Measurements from ENCODE around the gene ZSCAN16. TPM values are rescaled to one million over a fixed set of nuclear protein-coding genes. Genes with fewer than 3 reads are reported as not detected.
A peak's percentile ranks its signal among the peaks of the same experiment; 100 is the strongest.

ZSCAN16 gene
- total RNA-seq (2016; rRNA removed; fragmentation: Illumina TruSeq; extraction: Trizol) = 12.7 and 13.4 TPM in 2 replicates
- 5.3 and 5.8 TPM in 2 replicates for total RNA-seq (2016; cell fraction: cytosol; rRNA removed; fragmentation: Illumina TruSeq; extraction: Trizol; ENCODE audit: low read depth)
- total RNA-seq (2016; cell fraction: insoluble cytoplasmic fraction; rRNA removed; fragmentation: Illumina TruSeq; extraction: Trizol) = 12.9 and 16.5 TPM in 2 replicates
- total RNA-seq (2016; cell fraction: membrane; rRNA removed; fragmentation: Illumina TruSeq; extraction: Trizol) = 6.3 and 10.0 TPM in 2 replicates
- 12.2 and 14.1 TPM in 2 replicates for total RNA-seq (2016; cell fraction: nucleus; rRNA removed; fragmentation: Illumina TruSeq; extraction: Trizol)
- 5.7 and 6.7 TPM in 2 replicates for polyA plus RNA-seq (2011; rRNA removed)
- 3.2 and 3.8 TPM in 2 replicates for polyA plus RNA-seq (2011; cell fraction: cytosol; rRNA removed)
- polyA plus RNA-seq (2011; cell fraction: nucleus; rRNA removed) = 6.4 and 10.4 TPM in 2 replicates
- 6.3 and 6.6 TPM in 2 replicates for polyA plus RNA-seq (2012)
- polyA plus RNA-seq (2016; cell fraction: cytosol; fragmentation: Illumina TruSeq; extraction: Trizol; ENCODE audit: low read depth) = 2.4 and 2.5 TPM in 2 replicates
- 11.7 and 12.1 TPM in 2 replicates for polyA plus RNA-seq (2016; cell fraction: insoluble cytoplasmic fraction; fragmentation: Illumina TruSeq; extraction: Trizol; ENCODE audit: low read depth)
- polyA plus RNA-seq (2016; cell fraction: membrane; fragmentation: Illumina TruSeq; extraction: Trizol; ENCODE audit: low read depth) = 3.3 and 3.8 TPM in 2 replicates
- 14.2 and 14.4 TPM in 2 replicates for polyA plus RNA-seq (2016; cell fraction: nucleus; fragmentation: Illumina TruSeq; extraction: Trizol; ENCODE audit: insufficient read depth, low read depth)
- 2.9 and 4.3 TPM in 2 replicates for polyA minus RNA-seq (2011; rRNA and poly(A)+ RNA removed; ENCODE audit: low replicate concordance)
- polyA minus RNA-seq (2011; cell fraction: cytosol; rRNA and poly(A)+ RNA removed) = 1.1 and 2.6 TPM in 2 replicates
- 13.9 and 21.8 TPM in 2 replicates for polyA minus RNA-seq (2011; cell fraction: nucleus; rRNA and poly(A)+ RNA removed)
- Bru-seq, nascent RNA = percentile 87 among the genes with signal in this experiment
- BruChase-seq, experiment 1, labeled RNA remaining after a 6-hour chase = percentile 59 among the genes with signal in this experiment
- percentile 77 among the genes with signal in this experiment for BruChase-seq, experiment 2, labeled RNA remaining after a 2-hour chase
- long read RNA-seq, experiment 1, transcript ZSCAN16-201 (4 exons, 1,328 nt) = major isoform, 7 of 10 reads
- long read RNA-seq, experiment 1, partial matches to known transcripts = 1 of 10 reads
- long read RNA-seq, experiment 1, other reads (novel, unspliced or antisense) = 2 of 10 reads
- long read RNA-seq, experiment 2, transcript ZSCAN16-201 (4 exons, 1,328 nt) = major isoform, 7 of 19 reads
- long read RNA-seq, experiment 2, partial matches to known transcripts = 3 of 19 reads
- long read RNA-seq, experiment 2, other reads (novel, unspliced or antisense) = 9 of 19 reads

DNA sequence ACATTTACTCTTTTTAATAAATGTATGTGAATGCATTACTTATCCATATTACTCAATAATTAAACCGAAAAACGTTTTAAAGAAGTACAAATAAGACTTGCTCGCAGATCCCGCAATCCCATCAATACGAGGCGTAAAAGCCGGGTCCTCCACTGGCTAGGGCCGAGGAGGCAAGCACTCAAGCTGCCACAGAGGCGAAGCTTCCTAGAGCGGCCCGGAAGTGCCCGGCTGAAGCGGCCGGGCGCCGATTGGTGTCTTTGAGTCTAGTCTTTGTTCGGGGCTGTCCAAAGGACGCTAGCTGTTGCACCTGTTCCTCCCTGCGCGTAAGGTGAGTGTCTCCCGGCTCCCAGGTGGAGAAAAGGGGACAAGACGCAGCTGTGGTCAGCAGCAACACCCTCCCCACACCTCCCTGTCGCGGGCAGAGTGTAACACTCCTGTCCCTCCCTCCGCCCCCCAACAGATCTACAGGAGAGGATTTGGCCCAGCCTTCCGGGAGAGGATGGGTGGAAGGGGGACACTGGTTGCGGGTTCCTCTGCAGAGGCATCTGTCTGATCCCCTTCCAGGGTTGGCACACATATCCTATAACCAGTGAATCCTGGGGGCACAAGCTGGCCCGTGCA lies at the start of gene ZSCAN16:
ZSCAN16 (plus strand) TSS at position 260 of the 621 bp plus-strand sequence. CDS start 835 bp downstream, outside the sequence.
- Histone ChIP-seq H3K9ac (ENCODE audit: insufficient read depth, low read depth, low read length) (peak within 1 kb of the TSS; percentile 75), H3K27ac (ENCODE audit: extremely low read length, insufficient read depth, low read length) (peak within 1 kb of the TSS; percentile 60), H3K4me2 (ENCODE audit: low read depth, low read length) (peak within 1 kb of the TSS; percentile 74), H3K4me3 (replicated peaks in 1 of 3; ENCODE audit: insufficient read depth in 1 of 3, low read depth in 2 of 3, low read length in 3 of 3) (peak within 1 kb of the TSS; percentile 81 to 89 (median 86)), H3K79me2 (ENCODE audit: insufficient read depth, low read length) (peaks cover 31% of the 10 kb centered on the region), H3K36me3 (replicated peaks in 1 of 2; ENCODE audit: control insufficient read depth in 1 of 2, insufficient read depth in 2 of 2, low read length in 2 of 2) (peaks cover 4 to 46% of the 10 kb centered on the region in 2 experiments), H2AFZ (ENCODE audit: low read length) (peak within 1 kb of the TSS; percentile 74), H3K27me3 (ENCODE audit: control insufficient read depth in 1 of 2, insufficient read depth in 2 of 2, low read length in 2 of 2) (no peaks in the 10 kb centered on the region; a peak in 1 of 5 replicates), H4K20me1 (ENCODE audit: insufficient read depth, low read length) (0 out of 2 replicates have a peak, but pooled peaks cover under 1% of the 10 kb centered on the region), H3K9me3 (ENCODE audit: low read length) (no peaks in the 10 kb centered on the region), H3K4me1 (ENCODE audit: insufficient read depth, low read length) (peaks cover 24% of the 10 kb centered on the region)
- ChIA-PET POLR2A (interaction anchor here (0.7 to 5.1 kb wide), 14 partner anchors 9 to 275 kb away, joined by 3 to 86 read pairs (median 5); partner anchors contain the start of genes ZKSCAN3, ZKSCAN4, ZKSCAN8 and ZNF165), CTCF (ENCODE audit: low intra/inter-chr PET ratio, low total read pairs) (no interaction called here)
- DNase-seq (ENCODE audit: low spot score) = peak; percentile 87
- peak; percentile 75 for FAIRE-seq
- in situ Hi-C loops (cut with HindIII; ENCODE audit: extremely low pct_ligation_motif_present, low pct_unique_long_range_greater_than_20kb) (no loop called here), intact Hi-C loops (cut with micrococcal nuclease; ENCODE audit: unreplicated experiment) (loop anchor here (1.0 kb wide), 3 partner anchors 12 to 143 kb away; partner anchors contain the start of genes ZKSCAN8 and ZSCAN26)
- WGBS (ENCODE audit: low lambda C conversion rate) = 0% methylated on average over 25 of the region's 28 CpGs
- ATAC-seq = peak; percentile 100
- BruUV-seq (replicated peaks) = no TSS peak
- TF ChIP-seq NCOA2 (CRISPR knock-in tag; IDR thresholded peaks at IDR 0.05) (peak; percentile 44; the same call in 1 of the 2 replicates), SMYD3 (CRISPR knock-in tag; IDR thresholded peaks at IDR 0.05) (peak; percentile 71; the same call in 1 of the 2 replicates), ZNF547 (CRISPR knock-in tag; IDR thresholded peaks at IDR 0.05) (peak; percentile 68; the same call in 1 of the 2 replicates), ZNF335 (CRISPR knock-in tag; IDR thresholded peaks at IDR 0.05) (peak; percentile 90), ZC3H13 (CRISPR knock-in tag; IDR thresholded peaks at IDR 0.05) (peak; percentile 76; the same call in 1 of the 2 replicates), RAD51 (IDR thresholded peaks at IDR 0.05; ENCODE audit: borderline replicate concordance) (no peak), ZNF777 (CRISPR knock-in tag; IDR thresholded peaks at IDR 0.05) (peak; percentile 59; the same call in 1 of the 2 replicates), ZNF850 (CRISPR knock-in tag; conservative IDR thresholded peaks at IDR 0.05) (no peak), HMG20A (CRISPR knock-in tag; IDR thresholded peaks at IDR 0.05; ENCODE audit: borderline replicate concordance) (no peak), HDAC6 (IDR thresholded peaks at IDR 0.05; ENCODE audit: low read depth, low read length) (no peak), GTF2F1 (IDR thresholded peaks at IDR 0.05; ENCODE audit: low read length) (no peak), NKX3-1 (CRISPR knock-in tag; IDR thresholded peaks at IDR 0.05) (0 out of 2 replicates have a peak, but pooled peaks have one; percentile 75), ZBTB7B (CRISPR knock-in tag; IDR thresholded peaks at IDR 0.05) (no peak), SP4 (CRISPR knock-in tag; IDR thresholded peaks at IDR 0.05) (peak; percentile 62), PAF1 (CRISPR knock-in tag; IDR thresholded peaks at IDR 0.05) (no peak)
- TF ChIP-seq, protein P1, sequence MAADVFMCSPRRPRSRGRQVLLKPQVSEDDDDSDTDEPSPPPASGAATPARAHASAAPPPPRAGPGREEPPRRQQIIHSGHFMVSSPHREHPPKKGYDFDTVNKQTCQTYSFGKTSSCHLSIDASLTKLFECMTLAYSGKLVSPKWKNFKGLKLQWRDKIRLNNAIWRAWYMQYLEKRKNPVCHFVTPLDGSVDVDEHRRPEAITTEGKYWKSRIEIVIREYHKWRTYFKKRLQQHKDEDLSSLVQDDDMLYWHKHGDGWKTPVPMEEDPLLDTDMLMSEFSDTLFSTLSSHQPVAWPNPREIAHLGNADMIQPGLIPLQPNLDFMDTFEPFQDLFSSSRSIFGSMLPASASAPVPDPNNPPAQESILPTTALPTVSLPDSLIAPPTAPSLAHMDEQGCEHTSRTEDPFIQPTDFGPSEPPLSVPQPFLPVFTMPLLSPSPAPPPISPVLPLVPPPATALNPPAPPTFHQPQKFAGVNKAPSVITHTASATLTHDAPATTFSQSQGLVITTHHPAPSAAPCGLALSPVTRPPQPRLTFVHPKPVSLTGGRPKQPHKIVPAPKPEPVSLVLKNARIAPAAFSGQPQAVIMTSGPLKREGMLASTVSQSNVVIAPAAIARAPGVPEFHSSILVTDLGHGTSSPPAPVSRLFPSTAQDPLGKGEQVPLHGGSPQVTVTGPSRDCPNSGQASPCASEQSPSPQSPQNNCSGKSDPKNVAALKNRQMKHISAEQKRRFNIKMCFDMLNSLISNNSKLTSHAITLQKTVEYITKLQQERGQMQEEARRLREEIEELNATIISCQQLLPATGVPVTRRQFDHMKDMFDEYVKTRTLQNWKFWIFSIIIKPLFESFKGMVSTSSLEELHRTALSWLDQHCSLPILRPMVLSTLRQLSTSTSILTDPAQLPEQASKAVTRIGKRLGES (CRISPR knock-in tag; IDR thresholded peaks at IDR 0.05; ENCODE audit: borderline replicate concordance) = no peak
- TF ChIP-seq, protein P2, sequence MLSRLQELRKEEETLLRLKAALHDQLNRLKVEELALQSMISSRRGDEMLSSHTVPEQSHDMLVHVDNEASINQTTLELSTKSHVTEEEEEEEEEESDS (CRISPR knock-in tag; IDR thresholded peaks at IDR 0.05; ENCODE audit: borderline replicate concordance) = no peak
